SK-N-SH treated with all-trans-retinoic acid at 6 μM for 48 hours (cell line): ENCODE results near the gene SHROOM4.

Experiments used
- CREB5 ChIP-seq: fragments of 250-450 bp; sonication (Bioruptor Pico); IDR thresholded peaks from 2 replicates; pipeline ENCODE4 v1.5.1; 2020; ENCODE audit warnings: low read depth, mild to moderate bottlenecking, moderate library complexity
- ZNF70 ChIP-seq: fragments of 450-650 bp; formaldehyde crosslinking; IDR thresholded peaks from 2 replicates; pipeline ENCODE4 v1.5.0; 2020; ENCODE audit warnings: mild to moderate bottlenecking, moderate library complexity

DNA sequence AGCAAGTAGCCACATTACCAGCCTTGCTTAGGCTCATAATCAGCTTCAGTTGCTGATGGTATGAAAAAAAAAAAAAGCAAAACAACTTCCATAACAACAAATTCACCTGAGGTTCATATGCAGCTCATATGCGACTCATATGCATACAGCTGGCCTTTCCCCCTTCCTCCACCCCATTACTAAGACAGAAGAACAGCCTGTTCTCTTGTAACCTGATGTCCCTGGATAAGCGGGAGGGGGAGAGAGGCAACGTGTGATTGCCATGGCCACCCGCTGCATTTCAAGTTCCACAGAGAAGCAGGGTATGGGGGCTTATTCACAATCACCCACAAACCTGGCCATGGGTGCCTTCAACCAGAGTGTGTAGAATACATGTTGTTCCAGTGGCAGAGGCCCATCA, 248.3 kb downstream of the SHROOM4 start:
- TF ChIP-seq ZNF70 (CRISPR knock-in tag) (no peak), CREB5 (CRISPR knock-in tag) (no peak)
